Myocyte (in vitro differentiated cells): ENCODE data around the gene C19orf33. TPM values are rescaled to one million over a fixed set of nuclear protein-coding genes. Genes with fewer than 3 reads are reported as not detected.
A peak's percentile ranks its signal among the peaks of the same experiment; 100 is the strongest.

Source experiments
- DNase-seq: peaks from one replicate; pipeline ENCODE4 v3.0.0-alpha.2; 2012; ENCODE audit warnings: low read depth
- total RNA-seq: library from RNA; depleted of rRNA; stranded (reverse); fragments of >200 nt; gene quantifications from 2 replicates; pipeline ENCODE4 v1.2.3, GENCODE V29; 2014

Gene C19orf33
- total RNA-seq, 1 donor from 2014 or later: not detected

GRCh38 chr19:38278751-38279150 lies 25.3 kb upstream of the C19orf33 start:
- DNase-seq: no peak

DNA sequence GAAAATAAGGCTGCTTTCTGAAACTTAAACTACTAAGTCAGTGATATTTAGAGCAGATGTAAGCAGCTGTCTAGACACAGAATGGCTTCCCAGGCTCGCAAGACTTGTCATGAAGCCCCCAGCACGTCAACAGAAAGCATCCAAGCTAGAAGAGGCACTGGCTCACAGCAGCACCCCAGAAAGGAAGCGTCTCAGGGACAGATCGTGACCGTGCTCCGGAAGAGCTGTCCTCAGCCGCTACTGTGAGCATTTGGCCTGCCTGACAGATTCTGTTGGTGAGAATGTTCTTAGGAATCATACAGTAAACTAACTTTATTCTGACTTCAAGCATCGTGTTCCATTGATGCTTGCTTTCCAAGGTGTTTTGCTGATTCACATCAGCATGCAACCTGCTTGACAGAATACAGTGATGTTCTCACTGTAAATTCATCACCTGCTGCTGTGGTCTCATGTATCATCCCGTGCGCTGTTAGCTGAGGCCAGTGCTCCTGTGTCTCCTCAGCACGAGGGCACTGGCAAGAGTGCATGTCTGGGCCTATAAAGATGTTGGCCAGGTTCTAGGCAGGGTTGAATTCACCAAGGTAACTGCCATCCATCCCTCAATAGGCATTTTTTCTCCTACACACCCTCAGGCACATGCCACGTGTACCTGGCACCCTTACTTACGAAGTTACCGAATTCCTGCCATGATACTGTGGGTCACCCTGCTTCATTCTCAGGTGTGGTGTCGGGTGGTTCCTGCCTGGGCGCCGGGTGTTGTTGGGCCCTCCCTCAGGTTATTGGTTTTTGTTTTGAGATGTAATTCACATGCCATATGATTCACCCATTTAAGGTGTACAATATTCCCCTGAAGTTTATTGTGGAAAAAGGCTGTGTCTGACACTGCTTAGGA lies 23.8 kb upstream of the C19orf33 start:
- DNase-seq: no peak

DNA sequence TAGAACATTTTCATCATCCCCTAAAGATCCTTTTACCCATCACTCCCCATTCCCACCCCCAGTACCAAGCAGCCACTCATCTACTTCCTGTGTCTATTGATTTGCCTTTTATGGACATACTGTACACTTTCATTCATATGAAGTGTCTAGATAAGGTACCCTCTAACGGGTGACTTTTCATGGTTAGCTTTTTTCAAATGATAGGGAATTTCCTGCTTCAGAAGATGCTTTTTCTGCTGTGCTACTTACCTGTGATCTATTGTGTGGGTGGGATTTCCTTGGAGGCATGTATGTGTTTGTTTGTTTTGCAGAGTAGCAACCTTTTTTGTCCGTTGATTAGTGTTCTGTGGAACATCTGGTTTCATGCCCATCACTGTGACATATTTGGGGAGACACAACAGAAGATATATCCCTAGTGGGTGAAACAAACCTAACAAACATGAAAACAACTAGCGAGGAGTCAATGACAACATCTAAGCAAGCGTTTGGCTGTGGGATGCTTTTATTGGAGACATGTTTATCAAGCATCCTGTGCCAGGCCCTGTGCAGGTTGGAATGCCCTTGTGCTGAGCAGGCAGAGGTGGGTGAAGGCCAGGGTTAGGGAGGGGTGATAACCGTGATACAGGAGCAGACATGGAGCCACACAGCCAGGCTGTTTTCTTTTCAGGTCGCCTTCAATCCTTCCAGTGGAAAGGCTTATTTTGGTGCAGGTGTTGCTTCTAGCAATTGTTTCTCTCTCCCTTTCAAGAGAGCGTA lies 22.1 kb upstream of the C19orf33 start:
- no peak for DNase-seq

DNA sequence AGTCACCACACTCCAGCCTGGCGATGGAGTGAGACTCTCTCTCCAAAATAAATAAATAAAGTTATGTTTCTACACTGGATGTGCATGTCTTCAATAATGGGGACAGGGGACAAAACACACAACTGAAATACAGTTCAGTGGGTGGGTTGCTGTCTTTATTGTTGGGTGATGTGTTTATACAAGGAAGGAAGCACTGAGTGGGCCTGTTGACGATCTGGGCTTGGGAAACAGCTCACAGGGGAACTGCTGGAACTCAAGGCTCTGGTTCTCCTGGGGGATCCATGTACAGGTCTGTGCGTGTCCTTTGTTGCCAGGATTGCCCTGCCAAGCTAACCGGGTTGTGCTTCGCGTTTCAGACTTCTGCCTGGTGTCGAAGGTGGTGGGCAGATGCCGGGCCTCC lies 20.8 kb upstream of the C19orf33 start:
- DNase-seq: no peak

DNA sequence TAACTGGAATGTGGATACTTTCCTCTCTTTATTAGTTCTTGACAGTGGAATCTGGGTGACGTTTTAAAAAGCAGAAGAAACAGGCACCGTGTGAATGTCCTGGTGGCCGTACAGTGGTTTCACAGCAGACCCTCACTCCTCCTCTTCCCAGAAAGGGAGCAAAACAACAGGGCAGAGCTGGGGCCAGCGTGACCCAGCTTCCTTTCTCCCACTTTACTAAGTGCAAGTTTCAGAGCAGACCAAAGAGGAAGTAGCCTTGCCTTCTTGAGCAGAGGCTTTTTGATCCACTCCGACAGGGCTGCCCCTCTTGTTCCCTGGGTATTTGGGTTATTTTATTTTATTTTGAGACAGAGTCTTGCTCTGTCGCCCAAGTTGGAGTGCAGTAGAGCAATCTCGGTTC lies 19.6 kb upstream of the C19orf33 start:
- no peak for DNase-seq

GRCh38 chr19:38285567-38285966 lies 18.5 kb upstream of the C19orf33 start:
- no peak for DNase-seq

DNA sequence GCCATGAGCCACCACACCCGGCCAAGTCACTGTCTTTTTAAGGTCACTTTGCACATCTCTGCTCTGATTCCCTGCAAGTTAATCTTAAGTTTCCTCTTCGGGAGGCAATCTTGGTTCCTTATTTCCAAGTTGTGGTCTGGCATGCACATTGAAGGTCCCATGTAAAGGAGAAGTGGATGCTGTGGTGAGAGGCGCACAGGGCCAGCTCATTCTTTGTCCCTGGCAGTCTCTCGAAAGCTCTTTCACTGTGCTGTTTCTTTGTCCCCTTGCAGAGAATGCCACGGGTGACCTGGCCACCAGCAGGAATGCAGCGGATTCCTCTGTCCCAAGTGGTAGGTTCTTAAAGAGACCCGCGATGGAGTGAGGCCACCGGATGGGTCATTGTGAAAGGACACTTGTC lies 16.4 kb upstream of the C19orf33 start:
- no peak for DNase-seq

- DNase-seq: peak; percentile 68
Measured at GRCh38 chr19:38288123-38288855, 15.8 kb upstream of the C19orf33 start.

GRCh38 chr19:38289955-38290354 lies 14.1 kb upstream of the C19orf33 start:
- DNase-seq: no peak

DNA sequence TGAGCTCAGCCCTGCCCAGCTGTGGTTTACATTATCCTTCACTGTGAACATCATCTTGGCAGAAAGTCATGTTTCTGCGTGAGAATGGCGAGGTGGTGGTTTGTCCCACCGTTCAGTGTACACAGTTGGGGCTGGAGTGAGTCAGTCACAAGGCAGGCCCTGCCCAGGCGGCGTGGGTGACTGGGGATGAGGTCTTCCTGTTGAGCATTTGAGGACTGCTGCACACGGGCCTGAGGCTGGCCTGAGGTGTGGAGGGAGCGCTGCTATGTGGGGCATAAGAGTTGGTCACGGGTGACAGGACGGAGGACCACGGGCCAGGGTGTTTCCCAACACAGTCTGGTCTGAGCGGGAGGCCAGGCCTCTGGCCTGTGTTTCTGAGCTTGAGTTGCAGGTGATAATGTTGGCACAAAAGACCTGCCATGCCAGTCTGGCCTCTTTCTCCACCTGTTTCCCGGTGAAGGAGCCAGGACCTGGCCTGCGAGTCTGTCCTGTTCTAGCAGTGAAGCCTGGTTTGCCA lies 13.4 kb upstream of the C19orf33 start:
- DNase-seq: peak; percentile 92

DNA sequence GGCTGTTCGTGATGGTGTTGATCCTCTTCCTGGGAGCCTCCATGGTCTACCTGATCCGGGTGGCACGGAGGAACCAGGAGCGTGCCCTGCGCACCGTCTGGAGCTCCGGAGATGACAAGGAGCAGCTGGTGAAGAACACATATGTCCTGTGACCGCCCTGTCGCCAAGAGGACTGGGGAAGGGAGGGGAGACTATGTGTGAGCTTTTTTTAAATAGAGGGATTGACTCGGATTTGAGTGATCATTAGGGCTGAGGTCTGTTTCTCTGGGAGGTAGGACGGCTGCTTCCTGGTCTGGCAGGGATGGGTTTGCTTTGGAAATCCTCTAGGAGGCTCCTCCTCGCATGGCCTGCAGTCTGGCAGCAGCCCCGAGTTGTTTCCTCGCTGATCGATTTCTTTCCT lies 12.2 kb upstream of the C19orf33 start:
- no peak for DNase-seq

DNA sequence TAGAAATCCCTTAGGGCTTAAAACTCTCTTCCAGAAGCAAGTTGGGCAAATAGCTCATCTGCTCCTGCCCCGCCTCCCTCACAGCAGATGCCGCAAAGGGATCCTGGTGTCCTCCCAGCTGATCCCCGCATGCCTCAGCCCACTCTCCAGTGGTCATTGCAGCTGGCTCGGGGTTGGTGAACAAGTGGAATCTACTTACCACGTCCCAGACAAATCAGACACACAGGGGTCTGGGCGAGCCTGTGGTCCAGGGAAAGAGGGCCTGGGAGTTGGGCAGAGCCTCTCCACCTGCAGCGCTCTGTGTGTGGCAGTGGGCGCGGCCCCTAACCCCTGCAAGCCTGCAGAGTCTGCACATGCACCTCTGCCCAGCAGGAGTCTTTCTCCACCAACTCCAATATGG lies 10.8 kb upstream of the C19orf33 start:
- peak; percentile 90 for DNase-seq

DNA sequence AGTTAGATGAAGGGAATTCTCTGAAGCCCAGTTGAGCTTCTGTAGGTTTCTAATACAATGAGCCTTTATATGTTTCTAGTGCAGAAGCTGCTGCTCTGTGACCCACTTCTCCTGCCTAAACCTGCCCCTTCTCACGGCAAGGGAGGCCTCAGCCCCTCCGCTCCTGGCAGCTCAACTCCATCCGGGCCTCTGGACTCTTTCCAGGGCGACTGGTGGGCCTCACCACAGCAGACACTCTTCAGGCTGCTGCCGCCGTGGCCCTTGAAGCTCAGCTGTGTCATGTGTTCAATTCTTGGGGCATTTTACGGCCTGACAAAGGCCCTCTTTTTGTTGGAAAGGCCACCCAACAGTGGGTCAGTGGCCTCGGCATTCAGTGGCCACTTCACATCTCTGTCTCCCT lies 10.0 kb upstream of the C19orf33 start:
- DNase-seq: no peak

GRCh38 chr19:38298821-38299680 lies 5.0 kb upstream of the C19orf33 start:
- DNase-seq: peak; percentile 27

- no peak for DNase-seq
Measured at GRCh38 chr19:38304352-38304865, 358 bp downstream of the C19orf33 start.

DNA sequence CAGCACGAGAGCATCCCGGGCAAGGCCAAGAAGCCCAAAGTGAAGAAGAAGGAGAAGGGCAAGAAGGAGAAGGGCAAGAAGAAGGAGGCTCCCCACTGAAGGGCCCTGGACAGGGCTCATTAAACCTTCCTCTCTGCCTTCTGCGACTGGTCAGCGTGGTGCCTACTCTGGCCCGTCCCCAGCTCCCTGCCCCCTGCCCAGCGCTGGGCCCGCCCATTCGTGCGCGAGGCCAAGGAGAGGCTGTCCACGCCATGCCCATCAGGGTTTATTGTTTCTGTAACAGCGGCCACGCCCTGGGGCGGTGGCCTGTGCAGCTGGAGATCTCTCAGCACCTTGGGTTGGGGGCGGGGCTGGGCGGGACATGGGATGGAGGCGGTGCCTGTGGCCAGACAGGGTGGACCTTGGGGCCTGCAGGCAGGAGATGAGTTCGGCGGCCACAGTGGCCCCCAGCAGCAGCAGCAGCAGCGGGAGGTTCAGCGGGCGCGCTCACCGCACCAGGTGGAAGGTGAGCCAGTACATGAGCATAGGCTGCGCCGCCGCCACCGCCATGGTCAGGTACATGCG lies 897 bp downstream of the C19orf33 start:
- DNase-seq: peak; percentile 3

DNA sequence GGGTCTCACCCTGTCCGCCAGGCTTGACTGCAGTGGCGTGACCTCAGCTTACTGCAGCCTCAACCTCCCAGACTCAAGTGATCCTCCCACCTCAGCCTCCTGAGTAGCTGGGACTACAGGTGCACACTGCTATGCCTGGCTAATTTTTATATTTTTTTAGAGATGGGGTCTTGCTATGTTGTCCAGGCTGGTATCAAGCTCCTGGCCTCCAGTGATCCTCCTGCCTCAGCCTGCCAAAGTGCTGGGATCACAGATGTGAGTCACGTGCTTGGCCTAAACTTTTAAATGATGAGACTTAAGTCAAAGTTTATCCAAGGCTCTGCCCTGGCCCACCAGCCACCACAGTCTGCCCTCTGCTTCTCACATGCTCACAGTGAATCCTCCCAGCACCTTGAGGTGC lies 2.2 kb downstream of the C19orf33 start:
- no peak for DNase-seq

DNA sequence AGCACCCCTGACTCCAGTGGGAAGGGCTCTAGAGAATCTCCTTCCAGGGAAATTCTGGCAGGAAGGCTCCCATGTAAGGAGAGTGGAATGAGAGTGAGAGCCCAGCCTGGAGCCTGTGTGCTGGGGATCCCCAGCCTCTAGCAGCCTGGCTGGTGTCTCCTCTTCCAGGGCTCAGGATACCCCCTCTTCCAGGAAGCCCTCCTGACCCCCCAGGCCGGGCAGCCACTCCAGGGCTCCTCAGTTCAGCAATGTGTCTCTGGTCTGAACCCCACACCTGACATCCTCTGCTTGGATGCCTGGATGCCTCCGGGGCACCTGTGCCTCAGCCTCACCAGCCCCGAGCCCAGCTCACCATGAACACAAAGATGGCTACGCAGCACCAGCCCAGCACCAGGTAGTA lies 3.0 kb downstream of the C19orf33 start:
- DNase-seq: no peak

GRCh38 chr19:38307597-38307996 lies 3.5 kb downstream of the C19orf33 start:
- no peak for DNase-seq
